HFFc6 (cell line): Measurements from ENCODE around the gene GINM1. TPM values are rescaled to one million over a fixed set of nuclear protein-coding genes. Genes with fewer than 3 reads are reported as not detected.

Experiments
- DNase-seq: peaks from one replicate; pipeline ENCODE4 v3.0.0-alpha.2; 2018
- H3K27ac Mint-ChIP-seq: 2 replicates; pipeline ENCODE4 v1.8.0; 2020; ENCODE audit warnings: mild to moderate bottlenecking, mixed read lengths
- H3K27me3 Mint-ChIP-seq: 2 replicates; pipeline ENCODE4 v1.8.0; 2021; ENCODE audit warnings: mild to moderate bottlenecking, moderate library complexity, mixed read lengths; ENCODE audit not compliant: insufficient read depth
- H3K36me3 Mint-ChIP-seq: 2 replicates; pipeline ENCODE4 v1.8.0; 2021; ENCODE audit warnings: low read depth, mixed read lengths
- H3K4me1 Mint-ChIP-seq: 2 replicates; pipeline ENCODE4 v1.8.0; 2020; ENCODE audit warnings: low read depth, mixed read lengths
- H3K4me3 Mint-ChIP-seq: 2 replicates; pipeline ENCODE4 v1.8.0; 2020; ENCODE audit warnings: mild to moderate bottlenecking, moderate library complexity, mixed read lengths
- H3K9me3 Mint-ChIP-seq: 2 replicates; pipeline ENCODE4 v1.8.0; 2020; ENCODE audit warnings: mild to moderate bottlenecking, mixed read lengths
- CTCF ChIP-seq: fragments of 200-600 bp; sonication (generic); IDR thresholded peaks from 2 replicates; pipeline ENCODE4 v1.5.0; 2021; ENCODE audit warnings: antibody characterized with exemption, mild to moderate bottlenecking
- total RNA-seq, 6 experiments: library from RNA; stranded (reverse); fragmentation: NEBNext Ultra II Directional; extraction: Animal tissue kit (Norgen Biotek cat#: 25700); gene quantifications; 2 replicates in 1 of 6; 3 replicates in 5 of 6; pipeline ENCODE4 v1.2.3, GENCODE V29; 2021

Gene GINM1
- total RNA-seq, 6 experiments from 2014 or later = 60.9 to 69.3 (median 63.7) TPM

- TF ChIP-seq CTCF = no peak
- Mint-ChIP-seq H3K4me1 (no peaks in the 10 kb centered on the region), H3K27me3 (peaks cover 2% of the 10 kb centered on the region; the same call in 1 of the 2 replicates), H3K4me3 (no peak overlapping the region), H3K36me3 (peaks cover 16% of the 10 kb centered on the region), H3K9me3 (no peaks in the 10 kb centered on the region), H3K27ac (no peak overlapping the region)
- DNase-seq = no peak
These were observed 61.5 kb downstream of the GINM1 start for GRCh38 chr6:149627672-149628071.

- H3K27ac Mint-ChIP-seq = no peak overlapping the region
- TF ChIP-seq CTCF = no peak
- DNase-seq = no peak
- H3K9me3 Mint-ChIP-seq = no peaks in the 10 kb centered on the region
- H3K27me3 Mint-ChIP-seq = peaks cover 2% of the 10 kb centered on the region; the same call in 1 of the 2 replicates
- peaks cover 12% of the 10 kb centered on the region for H3K36me3 Mint-ChIP-seq
- H3K4me1 Mint-ChIP-seq = no peaks in the 10 kb centered on the region
- H3K4me3 Mint-ChIP-seq = no peak overlapping the region
These were observed 62.8 kb downstream of the GINM1 start for GRCh38 chr6:149628875-149629510.

GRCh38 chr6:149634315-149634714 lies 68.1 kb downstream of the GINM1 start:
- peaks cover 3% of the 10 kb centered on the region for H3K36me3 Mint-ChIP-seq
- DNase-seq = no peak
- H3K4me1 Mint-ChIP-seq = no peaks in the 10 kb centered on the region
- H3K4me3 Mint-ChIP-seq = no peak overlapping the region
- no peak for TF ChIP-seq CTCF
- H3K9me3 Mint-ChIP-seq = no peaks in the 10 kb centered on the region
- H3K27ac Mint-ChIP-seq = no peak overlapping the region
- H3K27me3 Mint-ChIP-seq = no peaks in the 10 kb centered on the region

GRCh38 chr6:149636124-149636523 lies 69.9 kb downstream of the GINM1 start:
- H3K4me3 Mint-ChIP-seq = no peak overlapping the region
- no peaks in the 10 kb centered on the region for H3K9me3 Mint-ChIP-seq
- no peak for TF ChIP-seq CTCF
- DNase-seq = peak; percentile 38
- H3K4me1 Mint-ChIP-seq = no peaks in the 10 kb centered on the region
- H3K27ac Mint-ChIP-seq = no peak overlapping the region
- no peaks in the 10 kb centered on the region for H3K27me3 Mint-ChIP-seq
- H3K36me3 Mint-ChIP-seq = no peaks in the 10 kb centered on the region

Other genes starting within 250 kb of the GINM1 start
- gene TAB2, start 248.7 kb upstream of the GINM1 start, total RNA-seq = 10 to 100 TPM; 37.8 to 50.6 (median 44.5) TPM
- gene SUMO4, start 166.1 kb upstream of the GINM1 start, total RNA-seq = under 1 TPM; 0.28 to 0.63 (median 0.32) TPM
- gene ZC3H12D, start 81.4 kb upstream of the GINM1 start, total RNA-seq = under 1 TPM in 4 of 6 experiments, not detected in 2; 0.05 to 0.16 (median 0.10) TPM
- 10 to 100 TPM; 31.9 to 35.1 (median 34.6) TPM for gene PPIL4, start 20.3 kb upstream of the GINM1 start, total RNA-seq
- 10 to 100 TPM; 14.5 to 16.6 (median 16.1) TPM for gene KATNA1, start 82.3 kb downstream of the GINM1 start, total RNA-seq
- gene LATS1, start 151.7 kb downstream of the GINM1 start, total RNA-seq = 10 to 100 TPM; 17.8 to 22.2 (median 20.1) TPM
- gene NUP43, start 180.2 kb downstream of the GINM1 start, total RNA-seq = 10 to 100 TPM; 29.6 to 43.3 (median 37.2) TPM
- 100 to 1,000 TPM in 5 of 6 experiments, 10 to 100 TPM in 1; 99.7 to 126 (median 112) TPM for gene PCMT1, start 183.4 kb downstream of the GINM1 start, total RNA-seq